NOMO-1 (cell line): Measurements from ENCODE around the gene PCDHA11.
"Not testable (repeated sequence)": the region's sequence is repeated elsewhere in the genome, so short reads cannot be mapped to it uniquely, and the experiment has no call there.

Source experiments
- DNase-seq, 2 experiments: peaks; one replicate each; lab custom pipeline; 2025; ENCODE audit not compliant: unreplicated experiment in 2 of 2; lab: John Stamatoyannopoulos, UW

PCDHA11 gene

DNA sequence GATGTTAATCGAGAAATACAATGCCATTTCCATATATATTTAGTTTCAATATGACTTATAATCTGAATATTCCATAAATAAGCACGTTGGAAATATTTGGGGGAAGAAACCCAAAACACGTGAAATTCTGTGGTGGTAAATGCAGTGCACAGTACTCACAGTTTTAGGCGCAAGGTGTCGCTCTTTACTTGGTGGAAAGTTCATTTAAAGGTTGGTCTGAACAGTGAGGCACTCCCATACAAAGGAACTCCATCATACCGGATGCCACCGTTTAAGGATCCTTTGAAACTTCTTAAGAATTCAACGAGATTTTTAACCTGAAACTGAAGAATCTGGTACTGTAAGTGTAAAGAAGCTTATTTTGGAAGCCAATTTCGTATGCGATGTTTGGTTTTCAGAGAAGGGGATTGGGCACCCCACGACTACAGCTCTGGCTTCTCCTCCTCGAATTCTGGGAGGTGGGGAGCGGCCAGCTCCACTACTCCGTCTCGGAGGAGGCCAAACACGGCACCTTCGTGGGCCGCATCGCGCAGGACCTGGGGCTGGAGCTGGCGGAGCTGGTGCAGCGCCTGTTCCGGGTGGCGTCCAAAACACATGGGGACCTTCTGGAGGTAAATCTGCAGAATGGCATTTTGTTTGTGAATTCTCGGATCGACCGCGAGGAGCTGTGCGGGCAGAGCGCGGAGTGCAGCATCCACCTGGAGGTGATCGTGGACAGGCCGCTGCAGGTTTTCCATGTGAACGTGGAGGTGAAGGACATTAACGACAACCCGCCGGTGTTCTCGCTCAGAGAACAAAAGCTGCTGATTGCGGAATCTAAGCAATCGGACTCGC lies at the start of gene PCDHA11:
PCDHA11 (plus strand) TSS at position 237 of the 834 bp plus-strand sequence; CDS start at position 384, 147 bp downstream.
- no peak for DNase-seq

DNA sequence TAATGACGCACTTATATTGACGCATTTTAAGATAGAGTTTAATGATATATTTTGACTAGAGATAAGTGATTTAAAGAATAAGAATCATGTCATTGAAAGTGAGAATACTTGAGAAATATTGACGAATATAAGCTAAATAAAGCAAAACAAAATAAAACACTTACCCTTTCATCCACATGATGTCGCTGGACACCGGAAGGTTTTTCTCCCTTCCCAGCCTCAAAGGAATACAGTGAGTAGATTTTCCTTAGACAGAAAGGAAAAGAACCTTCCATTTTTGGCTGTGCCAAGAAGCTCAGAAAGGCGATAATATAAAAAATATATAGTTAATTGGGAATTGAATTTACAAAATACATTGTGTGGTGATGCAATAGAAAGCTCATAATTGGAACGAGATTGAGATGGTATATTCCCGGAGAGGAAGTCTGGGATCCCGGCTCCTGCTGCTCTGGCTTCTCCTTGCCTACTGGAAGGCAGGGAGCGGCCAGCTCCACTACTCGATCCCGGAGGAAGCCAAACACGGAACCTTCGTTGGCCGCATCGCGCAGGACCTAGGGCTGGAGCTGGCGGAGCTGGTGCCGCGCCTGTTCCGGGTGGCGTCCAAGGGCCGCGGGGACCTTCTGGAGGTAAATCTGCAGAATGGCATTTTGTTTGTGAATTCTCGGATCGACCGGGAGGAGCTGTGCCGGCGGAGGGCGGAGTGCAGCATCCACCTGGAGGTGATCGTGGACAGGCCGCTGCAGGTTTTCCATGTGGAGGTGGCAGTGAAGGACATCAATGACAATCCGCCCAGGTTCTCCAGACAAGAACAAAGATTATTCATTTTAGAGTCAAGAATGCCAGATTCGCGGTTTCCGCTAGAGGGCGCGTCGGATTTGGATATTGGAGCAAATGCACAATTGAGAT lies 47.1 kb upstream of the PCDHA11 start, which contains the start of gene PCDHA5:
PCDHA5 (plus strand) TSS at position 239 of the 906 bp plus-strand sequence.
- no peak for DNase-seq

GRCh38 chr5:140822281-140822629 lies 46.5 kb upstream of the PCDHA11 start:
- no peak for DNase-seq

- DNase-seq: not testable (repeated sequence)
These were observed 45.8 kb upstream of the PCDHA11 start for GRCh38 chr5:140822969-140823368.

- no peak for DNase-seq
These were observed 45.3 kb upstream of the PCDHA11 start for GRCh38 chr5:140823475-140823874.

DNA sequence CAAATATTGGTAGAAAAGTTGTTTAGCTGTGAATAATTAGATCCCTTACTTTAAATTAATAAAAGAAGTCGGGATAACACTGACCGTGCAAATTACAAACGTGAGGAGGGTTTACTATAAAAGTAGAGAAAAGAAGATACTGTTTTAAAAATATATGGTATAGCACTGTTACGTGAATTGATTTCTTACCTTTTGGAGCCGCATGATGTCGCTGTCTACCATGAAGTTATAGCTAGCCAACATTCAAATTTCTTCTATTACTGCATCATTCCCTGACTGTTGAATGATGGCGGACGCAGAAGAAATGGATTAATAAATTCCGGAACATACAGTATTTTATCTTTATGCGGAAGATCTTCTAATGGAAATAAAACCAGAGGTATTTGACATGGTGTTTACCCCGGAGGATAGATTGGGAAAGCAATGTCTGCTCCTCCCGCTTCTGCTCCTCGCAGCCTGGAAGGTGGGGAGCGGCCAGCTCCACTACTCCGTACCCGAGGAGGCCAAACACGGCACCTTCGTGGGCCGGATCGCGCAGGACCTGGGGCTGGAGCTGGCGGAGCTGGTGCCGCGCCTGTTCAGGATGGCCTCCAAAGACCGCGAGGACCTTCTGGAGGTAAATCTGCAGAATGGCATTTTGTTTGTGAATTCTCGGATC lies 40.9 kb upstream of the PCDHA11 start, which contains the start of gene PCDHA6:
PCDHA6 (plus strand) TSS at position 257 of the 658 bp plus-strand sequence; CDS start at position 389, 132 bp downstream.
- no peak for DNase-seq

- no peak for DNase-seq
These were observed 40.4 kb upstream of the PCDHA11 start for GRCh38 chr5:140828362-140828737.

GRCh38 chr5:140829511-140830501 lies 39.0 kb upstream of the PCDHA11 start:
- not testable (repeated sequence) for DNase-seq

- no peak for DNase-seq
These were observed 34.8 kb upstream of the PCDHA11 start, which contains the start of gene PCDHA7 for GRCh38 chr5:140833993-140834392. Gene PCDHA7, plus strand, starts transcription at chr5:140834269. Its CDS starts 115 bp downstream, at chr5:140834384.

- DNase-seq: not testable (repeated sequence)
These were observed 34.2 kb upstream of the PCDHA11 start for GRCh38 chr5:140834439-140835008.

DNA sequence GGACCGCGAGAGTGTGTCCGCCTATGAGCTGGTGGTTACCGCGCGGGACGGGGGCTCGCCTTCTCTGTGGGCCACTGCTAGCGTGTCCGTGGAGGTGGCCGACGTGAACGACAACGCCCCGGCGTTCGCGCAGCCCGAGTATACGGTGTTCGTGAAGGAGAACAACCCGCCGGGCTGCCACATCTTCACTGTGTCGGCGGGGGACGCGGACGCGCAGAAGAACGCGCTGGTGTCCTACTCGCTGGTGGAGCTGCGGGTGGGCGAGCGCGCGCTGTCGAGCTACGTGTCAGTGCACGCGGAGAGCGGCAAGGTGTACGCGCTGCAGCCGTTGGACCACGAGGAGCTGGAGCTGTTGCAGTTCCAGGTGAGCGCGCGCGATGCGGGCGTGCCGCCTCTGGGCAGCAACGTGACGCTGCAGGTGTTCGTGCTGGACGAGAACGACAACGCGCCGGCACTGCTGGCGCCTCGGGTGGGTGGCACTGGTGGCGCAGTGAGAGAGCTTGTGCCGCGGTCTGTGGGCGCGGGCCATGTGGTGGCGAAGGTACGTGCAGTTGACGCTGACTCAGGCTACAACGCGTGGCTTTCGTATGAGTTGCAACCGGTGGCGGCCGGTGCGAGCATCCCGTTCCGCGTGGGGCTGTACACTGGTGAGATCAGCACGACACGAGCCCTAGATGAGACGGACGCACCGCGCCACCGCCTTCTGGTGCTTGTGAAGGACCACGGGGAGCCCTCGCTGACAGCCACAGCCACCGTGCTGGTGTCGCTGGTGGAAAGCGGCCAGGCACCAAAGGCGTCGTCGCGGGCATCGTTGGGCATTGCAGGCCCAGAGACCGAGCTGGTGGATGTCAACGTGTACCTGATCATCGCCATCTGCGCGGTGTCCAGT lies 32.9 kb upstream of the PCDHA11 start:
- no peak for DNase-seq

DNA sequence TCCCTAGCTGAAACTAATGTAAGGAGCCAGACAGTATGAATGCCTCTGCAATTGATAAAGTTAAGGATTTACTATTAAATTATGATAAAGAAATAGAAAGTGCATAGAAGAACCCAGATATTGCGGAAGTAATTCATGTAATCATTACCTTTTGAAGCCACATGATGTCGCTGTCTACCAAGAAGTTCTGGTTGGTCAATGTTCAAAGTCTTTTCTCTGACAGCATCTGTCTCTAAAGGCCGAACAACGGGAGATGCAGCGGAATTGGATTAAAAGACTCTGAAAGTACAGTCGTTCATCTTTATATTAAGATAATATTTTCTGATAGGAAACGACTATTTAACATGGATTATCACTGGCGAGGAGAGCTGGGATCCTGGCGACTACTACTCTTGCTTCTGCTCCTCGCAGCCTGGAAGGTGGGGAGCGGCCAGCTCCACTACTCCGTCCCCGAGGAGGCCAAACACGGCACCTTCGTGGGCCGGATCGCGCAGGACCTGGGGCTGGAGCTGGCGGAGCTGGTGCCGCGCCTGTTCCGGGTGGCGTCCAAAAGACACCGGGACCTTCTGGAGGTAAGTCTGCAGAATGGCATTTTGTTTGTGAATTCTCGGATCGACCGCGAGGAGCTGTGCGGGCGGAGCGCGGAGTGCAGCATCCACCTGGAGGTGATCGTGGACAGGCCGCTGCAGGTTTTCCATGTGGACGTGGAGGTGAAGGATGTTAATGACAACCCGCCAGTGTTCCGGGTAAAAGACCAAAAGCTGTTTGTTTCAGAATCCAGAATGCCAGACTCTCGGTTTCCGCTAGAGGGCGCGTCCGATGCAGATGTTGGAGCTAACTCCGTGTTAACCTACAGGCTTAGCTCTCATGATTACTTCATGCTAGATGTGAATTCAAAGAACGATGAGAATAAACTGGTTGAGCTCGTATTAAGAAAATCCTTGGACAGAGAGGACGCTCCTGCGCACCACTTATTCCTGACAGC lies 27.5 kb upstream of the PCDHA11 start, which contains the start of gene PCDHA8:
PCDHA8 (plus strand) TSS at position 210 of the 985 bp plus-strand sequence; CDS start at position 345, 135 bp downstream.
- no peak for DNase-seq

DNA sequence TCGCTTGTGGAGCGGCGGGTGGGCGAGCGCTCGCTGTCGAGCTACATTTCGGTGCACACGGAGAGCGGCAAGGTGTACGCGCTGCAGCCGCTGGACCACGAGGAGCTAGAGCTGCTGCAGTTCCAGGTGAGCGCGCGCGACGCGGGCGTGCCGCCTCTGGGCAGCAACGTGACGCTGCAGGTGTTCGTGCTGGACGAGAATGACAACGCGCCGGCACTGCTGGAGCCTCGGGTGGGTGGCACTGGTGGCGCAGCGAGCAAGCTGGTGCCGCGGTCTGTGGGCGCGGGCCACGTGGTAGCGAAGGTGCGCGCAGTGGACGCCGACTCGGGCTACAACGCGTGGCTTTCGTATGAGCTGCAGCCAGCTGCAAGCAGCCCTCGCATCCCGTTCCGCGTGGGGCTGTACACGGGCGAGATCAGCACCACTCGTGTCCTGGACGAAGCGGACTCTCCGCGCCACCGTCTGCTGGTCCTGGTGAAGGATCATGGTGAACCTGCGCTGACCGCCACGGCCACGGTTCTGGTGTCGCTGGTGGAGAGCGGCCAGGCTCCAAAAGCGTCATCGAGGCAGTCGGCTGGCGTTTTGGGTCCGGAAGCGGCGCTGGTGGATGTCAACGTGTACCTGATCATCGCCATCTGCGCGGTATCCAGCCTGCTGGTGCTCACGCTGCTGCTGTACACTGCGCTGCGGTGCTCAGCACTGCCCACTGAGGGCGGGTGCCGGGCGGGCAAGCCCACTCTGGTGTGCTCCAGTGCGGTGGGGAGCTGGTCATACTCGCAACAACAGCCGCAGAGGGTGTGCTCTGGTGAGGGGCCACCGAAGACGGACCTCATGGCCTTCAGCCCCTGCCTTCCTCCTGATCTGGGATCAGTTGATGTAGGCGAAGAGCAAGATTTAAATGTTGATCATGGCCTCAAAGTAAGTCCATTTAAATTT lies 25.7 kb upstream of the PCDHA11 start:
- no peak for DNase-seq

DNA sequence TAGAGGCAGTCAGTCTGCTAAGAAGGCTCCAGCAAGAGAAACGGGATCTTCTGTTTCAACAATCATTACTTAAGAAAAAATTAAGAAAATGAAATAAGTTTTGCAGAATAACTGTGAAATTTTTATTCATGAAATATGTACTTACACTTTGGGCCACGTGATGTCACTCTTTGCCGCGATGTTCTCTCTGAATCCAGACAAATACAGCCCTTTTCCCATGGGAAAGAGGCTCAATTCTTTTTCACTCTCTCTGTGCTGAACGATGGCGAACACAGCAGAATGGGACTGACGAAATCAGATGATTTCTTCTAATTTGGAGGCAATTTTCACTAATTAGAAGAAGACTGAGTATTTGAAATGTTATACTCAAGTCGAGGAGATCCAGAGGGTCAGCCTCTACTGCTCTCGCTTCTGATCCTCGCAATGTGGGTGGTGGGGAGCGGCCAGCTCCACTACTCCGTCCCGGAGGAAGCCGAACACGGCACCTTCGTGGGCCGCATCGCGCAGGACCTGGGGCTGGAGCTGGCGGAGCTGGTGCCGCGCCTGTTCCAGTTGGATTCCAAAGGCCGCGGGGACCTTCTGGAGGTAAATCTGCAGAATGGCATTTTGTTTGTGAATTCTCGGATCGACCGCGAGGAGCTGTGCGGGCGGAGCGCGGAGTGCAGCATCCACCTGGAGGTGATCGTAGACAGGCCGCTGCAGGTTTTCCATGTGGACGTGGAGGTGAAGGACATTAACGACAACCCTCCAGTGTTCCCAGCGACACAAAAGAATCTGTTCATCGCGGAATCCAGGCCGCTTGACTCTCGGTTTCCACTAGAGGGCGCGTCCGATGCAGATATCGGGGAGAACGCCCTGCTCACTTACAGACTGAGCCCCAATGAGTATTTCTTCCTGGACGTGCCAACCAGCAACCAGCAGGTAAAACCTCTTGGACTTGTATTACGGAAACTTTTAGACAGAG lies 20.3 kb upstream of the PCDHA11 start, which contains the start of gene PCDHA9:
PCDHA9 (plus strand) TSS at position 244 of the 964 bp plus-strand sequence; CDS start at position 358, 114 bp downstream.
- DNase-seq: not testable (repeated sequence)
